OCI-LY7 (cell line): Measurements from ENCODE around the gene CHST14. TPM values are rescaled to one million over a fixed set of nuclear protein-coding genes. Genes with fewer than 3 reads are reported as not detected.

Experiments
- BruUV-seq: library from RNA; stranded (reverse); fragments of 400-500 nt; replicated peaks from 2 replicates; lab custom pipeline; 2021; lab: Mats Ljungman, UMichigan
- CTCF ChIA-PET: fragments of 300-600 bp; sonication (Branson Sonifier 250); formaldehyde crosslinking; loops from one replicate; lab custom pipeline; 2022; ENCODE audit warnings: antibody characterized with exemption; ENCODE audit not compliant: unreplicated experiment; lab: Charles Lee
- POLR2A ChIA-PET: fragments of 300-600 bp; sonication (Branson Sonifier 250); formaldehyde crosslinking; loops from one replicate; lab custom pipeline; 2022; ENCODE audit warnings: antibody characterized with exemption; lab: Charles Lee
- DNase-seq: peaks from one replicate; pipeline ENCODE4 v3.0.0-alpha.2; 2015; ENCODE audit warnings: low spot score
- H2AFZ ChIP-seq: fragments of 200-600 bp; sonication (generic), shearing (Covaris generic); 2 replicates; pipeline ENCODE4 v1.6.1; 2014; ENCODE audit warnings: mild to moderate bottlenecking, antibody characterized with exemption, low read length, moderate library complexity
- H3K27ac ChIP-seq: fragments of 200-600 bp; sonication (generic); 2 replicates; pipeline ENCODE4 v1.5.1; 2014; ENCODE audit warnings: mixed run types, low read depth, mild to moderate bottlenecking, moderate library complexity, low read length, inconsistent platforms; ENCODE audit not compliant: poor library complexity, severe bottlenecking
- H3K36me3 ChIP-seq: fragments of 200-600 bp; sonication (generic); 2 replicates; pipeline ENCODE4 v1.6.1; 2014; ENCODE audit warnings: mild to moderate bottlenecking, antibody characterized with exemption, low read length, moderate library complexity, mixed read lengths; ENCODE audit not compliant: insufficient read depth
- H3K4me1 ChIP-seq: fragments of 200-600 bp; sonication (generic); 2 replicates; pipeline ENCODE4 v1.5.1; 2014; ENCODE audit warnings: mild to moderate bottlenecking, low read length; ENCODE audit not compliant: insufficient read depth, poor library complexity, severe bottlenecking
- H3K4me2 ChIP-seq: fragments of 200-600 bp; sonication (generic); 2 replicates; pipeline ENCODE4 v1.6.1; 2014; ENCODE audit warnings: mild to moderate bottlenecking, low read length
- H3K4me3 ChIP-seq: fragments of 200-600 bp; sonication (generic); 2 replicates; pipeline ENCODE4 v1.5.1; 2014; ENCODE audit warnings: mild to moderate bottlenecking, low read depth, low read length; ENCODE audit not compliant: poor library complexity, severe bottlenecking
- H3K79me2 ChIP-seq: fragments of 200-600 bp; sonication (generic); 2 replicates; pipeline ENCODE4 v1.6.1; 2016; ENCODE audit warnings: low read depth, mild to moderate bottlenecking, low read length, moderate library complexity, mixed read lengths; ENCODE audit not compliant: insufficient read depth
- H3K9me2 ChIP-seq: fragments of 200-600 bp; sonication (generic); 2 replicates; pipeline ENCODE4 v1.6.1; 2016; ENCODE audit warnings: mild to moderate bottlenecking, low read length, mixed read lengths; ENCODE audit not compliant: insufficient read depth
- H3K9me3 ChIP-seq: fragments of 200-600 bp; sonication (generic); 2 replicates; pipeline ENCODE4 v1.6.1; 2014; ENCODE audit warnings: mild to moderate bottlenecking, mixed run types, low read length, mixed read lengths
- H4K20me1 ChIP-seq: fragments of 200-600 bp; sonication (generic); 2 replicates; pipeline ENCODE4 v1.6.1; 2014; ENCODE audit warnings: mild to moderate bottlenecking, antibody characterized with exemption, low read length, moderate library complexity, mixed read lengths; ENCODE audit not compliant: insufficient read depth
- EZH2phosphoT487 ChIP-seq: fragments of 200-600 bp; sonication (generic); IDR thresholded peaks from 2 replicates; pipeline ENCODE4 v1.6.1; 2018; ENCODE audit warnings: low read depth, borderline replicate concordance, mild to moderate bottlenecking, mixed run types, antibody characterized with exemption, low read length, moderate library complexity, mixed read lengths
- intact Hi-C: fragments of 100-400 bp; cut with micrococcal nuclease; formaldehyde crosslinking; loops from one replicate; pipeline ENCODE4 v1.10.0; 2022; ENCODE audit not compliant: unreplicated experiment
- total RNA-seq, 2 experiments: library from RNA; depleted of rRNA in 1 of 2; stranded (reverse); fragments of >200 nt in 1 of 2; shearing (Covaris generic) in 1 of 2; gene quantifications; 2 replicates each; pipeline ENCODE4 v1.2.3, GENCODE V29; 2014 to 2022
- TF ChIP-seq, protein P1 (sequence below): fragments of 200-600 bp; sonication (generic); conservative IDR thresholded peaks from 2 replicates; pipeline ENCODE4 v1.5.1; 2014; ENCODE audit warnings: mild to moderate bottlenecking, antibody characterized with exemption, low read length, moderate library complexity, mixed read lengths

Gene CHST14
- total RNA-seq, 2 experiments from 2014 or later, result 7.3 to 15.3 TPM

- H3K9me3 ChIP-seq, result no peaks in the 10 kb centered on the region
- H2AFZ ChIP-seq, result no peak overlapping the region
- no TSS peak for BruUV-seq
- no peak overlapping the region for H3K4me3 ChIP-seq
- no peaks in the 10 kb centered on the region for H3K79me2 ChIP-seq
- no peak overlapping the region for H3K4me2 ChIP-seq
- no peak for DNase-seq
- no peaks in the 10 kb centered on the region for H4K20me1 ChIP-seq
- no peaks in the 10 kb centered on the region for H3K36me3 ChIP-seq
- ChIA-PET CTCF (no interaction called here), POLR2A (no interaction called here)
- H3K27ac ChIP-seq, result no peak overlapping the region
- intact Hi-C loops, result no loop called here
- no peaks in the 10 kb centered on the region for H3K9me2 ChIP-seq
- no peak for TF ChIP-seq EZH2phosphoT487
- TF ChIP-seq, protein P1, sequence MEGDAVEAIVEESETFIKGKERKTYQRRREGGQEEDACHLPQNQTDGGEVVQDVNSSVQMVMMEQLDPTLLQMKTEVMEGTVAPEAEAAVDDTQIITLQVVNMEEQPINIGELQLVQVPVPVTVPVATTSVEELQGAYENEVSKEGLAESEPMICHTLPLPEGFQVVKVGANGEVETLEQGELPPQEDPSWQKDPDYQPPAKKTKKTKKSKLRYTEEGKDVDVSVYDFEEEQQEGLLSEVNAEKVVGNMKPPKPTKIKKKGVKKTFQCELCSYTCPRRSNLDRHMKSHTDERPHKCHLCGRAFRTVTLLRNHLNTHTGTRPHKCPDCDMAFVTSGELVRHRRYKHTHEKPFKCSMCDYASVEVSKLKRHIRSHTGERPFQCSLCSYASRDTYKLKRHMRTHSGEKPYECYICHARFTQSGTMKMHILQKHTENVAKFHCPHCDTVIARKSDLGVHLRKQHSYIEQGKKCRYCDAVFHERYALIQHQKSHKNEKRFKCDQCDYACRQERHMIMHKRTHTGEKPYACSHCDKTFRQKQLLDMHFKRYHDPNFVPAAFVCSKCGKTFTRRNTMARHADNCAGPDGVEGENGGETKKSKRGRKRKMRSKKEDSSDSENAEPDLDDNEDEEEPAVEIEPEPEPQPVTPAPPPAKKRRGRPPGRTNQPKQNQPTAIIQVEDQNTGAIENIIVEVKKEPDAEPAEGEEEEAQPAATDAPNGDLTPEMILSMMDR, result no peak
- H3K4me1 ChIP-seq, result no peaks in the 10 kb centered on the region
Observed at GRCh38 chr15:40424483-40425115, 46.2 kb upstream of the CHST14 start.

- Histone ChIP-seq H3K4me3 (no peak overlapping the region), H2AFZ (no peak overlapping the region), H3K79me2 (no peaks in the 10 kb centered on the region), H4K20me1 (no peaks in the 10 kb centered on the region), H3K4me1 (no peaks in the 10 kb centered on the region), H3K9me2 (no peaks in the 10 kb centered on the region), H3K36me3 (no peaks in the 10 kb centered on the region), H3K9me3 (no peaks in the 10 kb centered on the region), H3K4me2 (no peak overlapping the region), H3K27ac (no peak overlapping the region)
- intact Hi-C loops, result no loop called here
- no TSS peak for BruUV-seq
- POLR2A ChIA-PET, result interaction anchor here (0.7 to 1.1 kb wide), 2 partner anchors 15 to 356 kb away, joined by 3 to 4 read pairs; partner anchors contain the start of gene BAHD1
- no peak for DNase-seq
- CTCF ChIA-PET, result no interaction called here
- no peak for TF ChIP-seq EZH2phosphoT487
Observed at GRCh38 chr15:40425681-40426080, 45.1 kb upstream of the CHST14 start.

DNA sequence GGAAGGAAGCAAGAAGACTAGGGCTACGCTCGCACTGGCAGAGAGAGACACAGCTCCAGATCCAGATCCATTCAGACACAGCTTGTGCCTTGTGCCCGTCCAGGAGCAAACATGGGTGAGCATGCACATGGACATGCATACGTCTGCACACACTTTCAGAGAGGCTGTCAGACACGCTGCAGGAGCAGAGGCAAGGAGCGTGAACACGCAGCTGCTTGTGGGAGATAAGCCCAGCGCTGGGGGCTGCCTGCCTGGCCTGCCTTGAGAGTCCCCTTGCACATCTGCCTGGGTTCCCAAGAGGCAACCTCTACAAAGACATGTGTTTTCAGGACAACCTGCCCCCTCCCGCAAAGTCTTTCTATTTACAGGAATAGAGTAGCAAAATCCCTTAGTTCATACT is 43.6 kb upstream of the CHST14 start:
- TF ChIP-seq, protein P1, result no peak
- TF ChIP-seq EZH2phosphoT487, result no peak
- DNase-seq, result no peak
- H3K9me2 ChIP-seq, result no peaks in the 10 kb centered on the region
- no peaks in the 10 kb centered on the region for H3K9me3 ChIP-seq
- ChIA-PET CTCF (no interaction called here), POLR2A (no interaction called here)
- no peaks in the 10 kb centered on the region for H3K36me3 ChIP-seq
- no peaks in the 10 kb centered on the region for H3K4me1 ChIP-seq
- H2AFZ ChIP-seq, result no peak overlapping the region
- no peak overlapping the region for H3K4me2 ChIP-seq
- H4K20me1 ChIP-seq, result no peaks in the 10 kb centered on the region
- no peak overlapping the region for H3K27ac ChIP-seq
- no peaks in the 10 kb centered on the region for H3K79me2 ChIP-seq
- intact Hi-C loops, result no loop called here
- no peak overlapping the region for H3K4me3 ChIP-seq
- no TSS peak for BruUV-seq
